Measurements from ENCODE around the gene PDE4B. TPM values are rescaled to one million over a fixed set of nuclear protein-coding genes. Genes with fewer than 3 reads are reported as not detected.

The PDE4B gene
- total RNA-seq, 1 donor from 2014 or later, result 7.2 TPM

- Mint-ChIP-seq H3K27me3 (ENCODE audit: unreplicated experiment) (peaks cover 2% of the 10 kb centered on the region), H3K4me3 (ENCODE audit: unreplicated experiment) (no peak overlapping the region), H3K9me3 (ENCODE audit: unreplicated experiment) (no peaks in the 10 kb centered on the region), H3K4me1 (ENCODE audit: low read depth, unreplicated experiment) (peaks cover 9% of the 10 kb centered on the region), H3K36me3 (ENCODE audit: unreplicated experiment) (no peaks in the 10 kb centered on the region), H3K27ac (ENCODE audit: unreplicated experiment) (no peak overlapping the region)
- no peak for DNase-seq
- TF ChIP-seq CTCF (IDR thresholded peaks at IDR 0.05; ENCODE audit: partially characterized antibody, unreplicated experiment), result no peak
Observed at GRCh38 chr1:66266756-66267155, 474.1 kb downstream of the PDE4B start.

GRCh38 chr1:66267201-66267940, 474.7 kb downstream of the PDE4B start:
- H3K9me3 Mint-ChIP-seq (ENCODE audit: unreplicated experiment), result no peaks in the 10 kb centered on the region
- H3K4me3 Mint-ChIP-seq (ENCODE audit: unreplicated experiment), result no peak overlapping the region
- peaks cover 4% of the 10 kb centered on the region for H3K27me3 Mint-ChIP-seq (ENCODE audit: unreplicated experiment)
- peaks cover 12% of the 10 kb centered on the region for H3K4me1 Mint-ChIP-seq (ENCODE audit: low read depth, unreplicated experiment)
- H3K36me3 Mint-ChIP-seq (ENCODE audit: unreplicated experiment), result no peaks in the 10 kb centered on the region
- no peak for DNase-seq
- no peak for TF ChIP-seq CTCF (IDR thresholded peaks at IDR 0.05; ENCODE audit: partially characterized antibody, unreplicated experiment)
- no peak overlapping the region for H3K27ac Mint-ChIP-seq (ENCODE audit: unreplicated experiment)

GRCh38 chr1:66269222-66269621, 476.5 kb downstream of the PDE4B start:
- H3K4me1 Mint-ChIP-seq (ENCODE audit: low read depth, unreplicated experiment), result peaks cover 10% of the 10 kb centered on the region
- TF ChIP-seq CTCF (IDR thresholded peaks at IDR 0.05; ENCODE audit: partially characterized antibody, unreplicated experiment), result no peak
- DNase-seq, result no peak
- peaks cover 3% of the 10 kb centered on the region for H3K27me3 Mint-ChIP-seq (ENCODE audit: unreplicated experiment)
- H3K27ac Mint-ChIP-seq (ENCODE audit: unreplicated experiment), result no peak overlapping the region
- H3K36me3 Mint-ChIP-seq (ENCODE audit: unreplicated experiment), result no peaks in the 10 kb centered on the region
- H3K4me3 Mint-ChIP-seq (ENCODE audit: unreplicated experiment), result no peak overlapping the region
- H3K9me3 Mint-ChIP-seq (ENCODE audit: unreplicated experiment), result peaks cover 2% of the 10 kb centered on the region

- Mint-ChIP-seq H3K4me1 (ENCODE audit: low read depth, unreplicated experiment) (peaks cover 10% of the 10 kb centered on the region), H3K36me3 (ENCODE audit: unreplicated experiment) (no peaks in the 10 kb centered on the region), H3K27ac (ENCODE audit: unreplicated experiment) (no peak overlapping the region), H3K4me3 (ENCODE audit: unreplicated experiment) (no peak overlapping the region), H3K9me3 (ENCODE audit: unreplicated experiment) (peaks cover 2% of the 10 kb centered on the region), H3K27me3 (ENCODE audit: unreplicated experiment) (peaks cover 3% of the 10 kb centered on the region)
- DNase-seq, result no peak
- TF ChIP-seq CTCF (IDR thresholded peaks at IDR 0.05; ENCODE audit: partially characterized antibody, unreplicated experiment), result no peak
Observed at GRCh38 chr1:66270119-66270812, 477.6 kb downstream of the PDE4B start.

All from glutamatergic neuron (in vitro differentiated cells).